Tibial artery (tissue), 4 donors: ENCODE measurements around the gene TIGD4.

Experiments
- DNase-seq, 2 donors: peaks; one replicate each; pipeline ENCODE4 v3.0.0-alpha.2; 2019
- H3K27ac ChIP-seq, 2 donors: fragments of 200-600 bp; sonication (generic) in 1 of 2; 1 replicate in 1 of 2; 2 replicates in 1 of 2; pipeline ENCODE4 v1.5.1; 2018 to 2019; ENCODE audit warnings: mild to moderate bottlenecking in 1 of 2
- H3K27me3 ChIP-seq, 2 donors: fragments of 200-600 bp; sonication (generic) in 1 of 2; one replicate each; pipeline versions ENCODE4 v1.5.1 to v1.6.0; 2016 to 2019
- H3K36me3 ChIP-seq, 3 donors: fragments of 200-600 bp; sonication (generic) in 2 of 3; one replicate each; pipeline ENCODE4 v1.5.1; 2016 to 2019; ENCODE audit warnings: mild to moderate bottlenecking in 2 of 3
- H3K4me1 ChIP-seq, 4 donors: fragments of 200-600 bp; sonication (generic) in 2 of 4; 1 replicate in 3 of 4; 2 replicates in 1 of 4; pipeline ENCODE4 v1.5.1; 2016 to 2019
- H3K4me3 ChIP-seq, 2 donors: fragments of 200-600 bp; sonication (generic) in 1 of 2; 1 replicate in 1 of 2; 2 replicates in 1 of 2; pipeline ENCODE4 v1.5.1; 2018 to 2019; ENCODE audit warnings: mild to moderate bottlenecking in 2 of 2
- H3K9me3 ChIP-seq, 3 donors: fragments of 200-600 bp; sonication (generic) in 1 of 3; one replicate each; pipeline ENCODE4 v1.5.1; 2016 to 2019
- CTCF ChIP-seq, 2 experiments: fragments of 200-600 bp in 1 of 2; fragments of 450-650 bp in 1 of 2; IDR thresholded peaks; one replicate each; pipeline ENCODE4 v1.5.1; 2017 to 2019; ENCODE audit warnings: antibody characterized with exemption in 2 of 2, mild to moderate bottlenecking in 1 of 2, moderate library complexity in 1 of 2
- intact Hi-C: fragments of 100-400 bp; cut with DNase I; formaldehyde crosslinking; loops from one replicate; pipeline ENCODE4 v1.15.0; 2023; ENCODE audit warnings: low total_unique reads

Gene TIGD4

DNA sequence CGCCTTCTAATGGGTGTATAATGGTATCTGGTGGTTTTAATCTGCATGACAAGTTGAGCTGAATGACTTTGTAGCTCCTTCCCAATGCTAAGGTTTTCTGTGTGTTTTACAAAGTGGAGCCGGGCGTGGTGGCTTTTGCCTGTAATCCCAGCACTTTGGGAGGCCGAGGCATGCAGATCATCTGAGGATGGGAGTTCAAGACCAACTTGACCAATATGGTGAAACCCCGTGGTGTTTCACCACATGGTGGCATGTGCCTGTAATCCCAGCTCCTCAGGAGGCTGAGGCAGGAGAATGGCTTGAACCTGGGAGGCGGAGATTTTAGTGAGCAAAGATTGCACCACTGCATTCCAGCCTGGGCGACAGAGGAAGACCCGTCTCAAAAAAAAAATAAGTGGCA, 29.1 kb upstream of the TIGD4 start:
- DNase-seq, result no peak
- Histone ChIP-seq H3K4me1 (peaks cover 0 to 18% (median 11%) of the 10 kb centered on the region in 4 donors), H3K27ac (no peak overlapping the region), H3K9me3 (no peaks in the 10 kb centered on the region), H3K4me3 (no peak overlapping the region), H3K27me3 (no peaks in the 10 kb centered on the region), H3K36me3 (peaks cover 0 to 10% (median 0%) of the 10 kb centered on the region in 3 donors)
- intact Hi-C loops, result no loop called here
- no peak for TF ChIP-seq CTCF (IDR thresholded peaks at IDR 0.05)

GRCh38 chr4:152807294-152807829, 27.8 kb upstream of the TIGD4 start:
- Histone ChIP-seq H3K4me3 (no peak overlapping the region), H3K27me3 (no peaks in the 10 kb centered on the region), H3K9me3 (no peaks in the 10 kb centered on the region), H3K4me1 (peaks cover 0 to 31% (median 15%) of the 10 kb centered on the region in 4 donors), H3K36me3 (peaks cover 0 to 9% (median 0%) of the 10 kb centered on the region in 3 donors), H3K27ac (no peak overlapping the region)
- DNase-seq, result no peak
- no peak for TF ChIP-seq CTCF (IDR thresholded peaks at IDR 0.05)
- intact Hi-C loops, result no loop called here

- TF ChIP-seq CTCF (IDR thresholded peaks at IDR 0.05), result no peak
- H3K27ac ChIP-seq, result no peak overlapping the region
- H3K27me3 ChIP-seq, result no peaks in the 10 kb centered on the region
- peaks cover 0 to 5% (median 0%) of the 10 kb centered on the region in 3 donors for H3K36me3 ChIP-seq
- intact Hi-C loops, result no loop called here
- peaks cover 0 to 32% (median 15%) of the 10 kb centered on the region in 4 donors for H3K4me1 ChIP-seq
- H3K4me3 ChIP-seq, result no peak overlapping the region
- no peak for DNase-seq
- no peaks in the 10 kb centered on the region for H3K9me3 ChIP-seq
Measured at GRCh38 chr4:152806501-152807125, 27.1 kb upstream of the TIGD4 start.

GRCh38 chr4:152805818-152806217, 26.3 kb upstream of the TIGD4 start:
- no peak overlapping the region for H3K4me3 ChIP-seq
- no peak for TF ChIP-seq CTCF (IDR thresholded peaks at IDR 0.05)
- no peaks in the 10 kb centered on the region for H3K27me3 ChIP-seq
- H3K9me3 ChIP-seq, result no peaks in the 10 kb centered on the region
- intact Hi-C loops, result no loop called here
- no peak for DNase-seq
- H3K27ac ChIP-seq, result no peak overlapping the region
- peaks cover 0 to 4% (median 0%) of the 10 kb centered on the region in 3 donors for H3K36me3 ChIP-seq
- H3K4me1 ChIP-seq, result peaks cover 0 to 32% (median 15%) of the 10 kb centered on the region in 4 donors

GRCh38 chr4:152805071-152805650, 25.6 kb upstream of the TIGD4 start:
- no peak overlapping the region for H3K27ac ChIP-seq
- no peak overlapping the region for H3K4me3 ChIP-seq
- intact Hi-C loops, result no loop called here
- no peaks in the 10 kb centered on the region for H3K36me3 ChIP-seq
- DNase-seq, result no peak
- no peaks in the 10 kb centered on the region for H3K9me3 ChIP-seq
- H3K27me3 ChIP-seq, result no peaks in the 10 kb centered on the region
- TF ChIP-seq CTCF (IDR thresholded peaks at IDR 0.05), result no peak
- peaks cover 0 to 32% (median 15%) of the 10 kb centered on the region in 4 donors for H3K4me1 ChIP-seq
